Bronchial epithelial cell (primary cell): Measurements from ENCODE around the gene ZNF511. TPM values are rescaled to one million over a fixed set of nuclear protein-coding genes. Genes with fewer than 3 reads are reported as not detected.

Source experiments
- DNase-seq: peaks from one replicate; pipeline ENCODE4 v3.0.0-alpha.2; 2010; ENCODE audit warnings: low read depth
- FAIRE-seq: peaks from 2 replicates; lab custom pipeline; 2011; peaks lifted over from hg19 to GRCh38; lab: Jason Lieb, UNC
- H3K27me3 ChIP-seq: 2 replicates; pipeline ENCODE4 v1.5.1; 2011; ENCODE audit warnings: low read length; ENCODE audit not compliant: control insufficient read depth, insufficient read depth
- H3K36me3 ChIP-seq: 2 replicates; pipeline ENCODE4 v1.5.1; 2011; ENCODE audit warnings: low read length; ENCODE audit not compliant: control insufficient read depth, insufficient read depth
- H3K4me3 ChIP-seq: 2 replicates; pipeline ENCODE4 v1.5.1; 2011; ENCODE audit warnings: mild to moderate bottlenecking, low read depth, low read length, control low read depth
- CTCF ChIP-seq: IDR thresholded peaks from 2 replicates; pipeline ENCODE4 v1.5.1; 2011; ENCODE audit warnings: mild to moderate bottlenecking, moderate library complexity, low read length, control low read depth, inconsistent platforms; ENCODE audit not compliant: insufficient read depth, severe bottlenecking
- total RNA-seq: library from RNA; depleted of rRNA; stranded (reverse); fragments of >200 nt; gene quantifications from 2 replicates; pipeline ENCODE4 v1.2.1, GENCODE V29; 2014

Gene ZNF511
- total RNA-seq, 1 donor from 2014 or later = 23.2 TPM

GRCh38 chr10:133350283-133350949, 41.7 kb downstream of the ZNF511 start:
- H3K27me3 ChIP-seq = no peaks in the 10 kb centered on the region
- FAIRE-seq (no peak), DNase-seq (no peak)
- no peak for TF ChIP-seq CTCF
- H3K36me3 ChIP-seq = no peaks in the 10 kb centered on the region
- no peak overlapping the region for H3K4me3 ChIP-seq

GRCh38 chr10:133350950-133351329, 42.2 kb downstream of the ZNF511 start:
- no peak for TF ChIP-seq CTCF
- Histone ChIP-seq H3K27me3 (no peaks in the 10 kb centered on the region), H3K4me3 (no peak overlapping the region), H3K36me3 (no peaks in the 10 kb centered on the region)
- FAIRE-seq (no peak), DNase-seq (no peak)

GRCh38 chr10:133351408-133352318, 42.9 kb downstream of the ZNF511 start:
- no peak for DNase-seq

GRCh38 chr10:133353202-133353959, 44.7 kb downstream of the ZNF511 start:
- Histone ChIP-seq H3K4me3 (no peak overlapping the region), H3K27me3 (no peaks in the 10 kb centered on the region), H3K36me3 (no peaks in the 10 kb centered on the region)
- TF ChIP-seq CTCF = no peak
- FAIRE-seq (no peak), DNase-seq (no peak)

More at GRCh38 chr10:133351408-133352318, 42.9 kb downstream of the ZNF511 start:
- Histone ChIP-seq H3K27me3 (no peaks in the 10 kb centered on the region), H3K36me3 (no peaks in the 10 kb centered on the region), H3K4me3 (no peak overlapping the region)
- TF ChIP-seq CTCF = no peak
- no peak for FAIRE-seq

- DNase-seq (no peak), FAIRE-seq (no peak)
- no peaks in the 10 kb centered on the region for H3K36me3 ChIP-seq
- TF ChIP-seq CTCF = no peak
- H3K4me3 ChIP-seq = no peak overlapping the region
- no peaks in the 10 kb centered on the region for H3K27me3 ChIP-seq
These were observed 45.4 kb downstream of the ZNF511 start for GRCh38 chr10:133353988-133354605.
